Type B pancreatic cell (in vitro differentiated cells): ENCODE results near the gene GPR160. TPM values are rescaled to one million over a fixed set of nuclear protein-coding genes. Genes with fewer than 3 reads are reported as not detected.
A peak's percentile ranks its signal among the peaks of the same experiment; 100 is the strongest.

Source experiments
- DNase-seq: peaks from one replicate; pipeline ENCODE4 v3.0.0; 2021; ENCODE audit warnings: mixed read lengths; ENCODE audit not compliant: unreplicated experiment; ENCODE audit errors: extremely low spot score
- H3K27ac Mint-ChIP-seq: 2 replicates; pipeline ENCODE4 v1.8.0; 2021; ENCODE audit warnings: mild to moderate bottlenecking, mixed read lengths
- H3K27me3 Mint-ChIP-seq: 2 replicates; pipeline ENCODE4 v1.8.0; 2021; ENCODE audit warnings: mixed read lengths
- H3K36me3 Mint-ChIP-seq: 2 replicates; pipeline ENCODE4 v1.8.0; 2021; ENCODE audit warnings: mixed read lengths
- H3K4me1 Mint-ChIP-seq: one replicate; pipeline ENCODE4 v1.8.0; 2021; ENCODE audit warnings: mixed read lengths; ENCODE audit not compliant: unreplicated experiment
- H3K4me3 Mint-ChIP-seq: 2 replicates; pipeline ENCODE4 v1.8.0; 2021; ENCODE audit warnings: mild to moderate bottlenecking, mixed read lengths
- H3K9me3 Mint-ChIP-seq: 2 replicates; pipeline ENCODE4 v1.8.0; 2021; ENCODE audit warnings: mixed read lengths
- CTCF ChIP-seq: fragments of 200-600 bp; sonication (generic); conservative IDR thresholded peaks from 2 replicates; pipeline ENCODE4 v1.5.0; 2021; ENCODE audit warnings: antibody characterized with exemption, mild to moderate bottlenecking
- total RNA-seq: library from RNA; stranded (reverse); gene quantifications from 2 replicates; pipeline ENCODE4 v1.2.1, GENCODE V29; 2021; ENCODE audit warnings: low replicate concordance

GPR160 gene
- total RNA-seq, 1 donor from 2014 or later: 7.3 TPM

GRCh38 chr3:170117134-170117533 is 79.3 kb downstream of the GPR160 start:
- Mint-ChIP-seq H3K9me3 (no peaks in the 10 kb centered on the region), H3K27me3 (no peaks in the 10 kb centered on the region), H3K27ac (no peak overlapping the region), H3K36me3 (peaks cover 21% of the 10 kb centered on the region), H3K4me3 (no peak overlapping the region), H3K4me1 (no peaks in the 10 kb centered on the region)
- DNase-seq: no peak
- peak; percentile 58 for TF ChIP-seq CTCF

GRCh38 chr3:170128259-170128976 is 90.6 kb downstream of the GPR160 start:
- H3K4me1 Mint-ChIP-seq: no peaks in the 10 kb centered on the region
- no peak for DNase-seq
- H3K27me3 Mint-ChIP-seq: no peaks in the 10 kb centered on the region
- no peak overlapping the region for H3K4me3 Mint-ChIP-seq
- peaks cover 22% of the 10 kb centered on the region for H3K36me3 Mint-ChIP-seq
- no peak overlapping the region for H3K27ac Mint-ChIP-seq
- no peak for TF ChIP-seq CTCF
- H3K9me3 Mint-ChIP-seq: no peaks in the 10 kb centered on the region

GRCh38 chr3:170128977-170129431 is 91.2 kb downstream of the GPR160 start:
- Mint-ChIP-seq H3K36me3 (peaks cover 27% of the 10 kb centered on the region), H3K4me3 (no peak overlapping the region), H3K4me1 (no peaks in the 10 kb centered on the region), H3K27ac (peak overlapping the region; percentile 27), H3K9me3 (no peaks in the 10 kb centered on the region), H3K27me3 (no peaks in the 10 kb centered on the region)
- no peak for DNase-seq
- TF ChIP-seq CTCF: no peak

- H3K27me3 Mint-ChIP-seq: no peaks in the 10 kb centered on the region
- H3K36me3 Mint-ChIP-seq: peaks cover 36% of the 10 kb centered on the region
- DNase-seq: no peak
- TF ChIP-seq CTCF: no peak
- H3K27ac Mint-ChIP-seq: no peak overlapping the region
- no peaks in the 10 kb centered on the region for H3K9me3 Mint-ChIP-seq
- no peaks in the 10 kb centered on the region for H3K4me1 Mint-ChIP-seq
- H3K4me3 Mint-ChIP-seq: no peak overlapping the region
Observed at GRCh38 chr3:170130532-170130931, 92.7 kb downstream of the GPR160 start.

GRCh38 chr3:170132335-170132734 is 94.5 kb downstream of the GPR160 start:
- Mint-ChIP-seq H3K27ac (no peak overlapping the region), H3K4me1 (no peaks in the 10 kb centered on the region), H3K36me3 (peaks cover 40% of the 10 kb centered on the region), H3K9me3 (no peaks in the 10 kb centered on the region), H3K27me3 (no peaks in the 10 kb centered on the region), H3K4me3 (no peak overlapping the region)
- DNase-seq: no peak
- no peak for TF ChIP-seq CTCF

Other genes starting within 250 kb of the GPR160 start
- not detected in 2 replicates for gene LRRIQ4, start 225.1 kb upstream of the GPR160 start, total RNA-seq
- gene LRRC34, start 225.1 kb upstream of the GPR160 start, total RNA-seq: 2.7 and 4.0 TPM in 2 replicates
- gene LRRC31, start 168.1 kb upstream of the GPR160 start, total RNA-seq: 1.4 and 1.7 TPM in 2 replicates
- not detected in 2 replicates for gene SAMD7, start 126.4 kb upstream of the GPR160 start, total RNA-seq
- gene SEC62, start 71.2 kb upstream of the GPR160 start, total RNA-seq: 85.9 and 101 TPM in 2 replicates
- gene PHC3, start 143.7 kb downstream of the GPR160 start, total RNA-seq: 38.2 and 49.3 TPM in 2 replicates
- 47.3 and 54.9 TPM in 2 replicates for gene PRKCI, start 184.4 kb downstream of the GPR160 start, total RNA-seq